HepG2 (cell line): ENCODE results near the gene ACOX3. TPM values are rescaled to one million over a fixed set of nuclear protein-coding genes. Genes with fewer than 3 reads are reported as not detected.

ENCODE experiments used
- ATAC-seq: fragments of 200-7000 bp; cut with Tn5 transposase; 3 replicates; pipeline ENCODE4 v1.9.1; 2020; ENCODE audit warnings: mild to moderate bottlenecking, moderate library complexity
- BruUV-seq: library from RNA; stranded (reverse); fragments of 400-500 nt; replicated peaks from 2 replicates; lab custom pipeline; 2021; lab: Mats Ljungman, UMichigan
- CTCF ChIA-PET: fragments of 300-600 bp; formaldehyde crosslinking; extraction: SDS; loops from one replicate; lab custom pipeline; 2021; ENCODE audit warnings: low total read pairs, inconsistent platforms, low intra/inter-chr PET ratio; lab: Yijun Ruan, JAX
- POLR2A ChIA-PET: fragments of 350-600 bp; sonication (Branson Sonifier 250); formaldehyde crosslinking; loops from one replicate; lab custom pipeline; 2020; ENCODE audit warnings: antibody characterized with exemption, inconsistent platforms; lab: Yijun Ruan, JAX
- DNase-seq: peaks from one replicate; pipeline ENCODE4 v3.0.0-alpha.2; 2015; ENCODE audit warnings: low spot score
- FAIRE-seq: peaks from 3 replicates; lab custom pipeline; 2011; peaks lifted over from hg19 to GRCh38; lab: Jason Lieb, UNC
- H2AFZ ChIP-seq: one replicate; pipeline ENCODE4 v1.6.1; 2011; ENCODE audit warnings: low read length, inconsistent platforms
- H3K27ac ChIP-seq: fragments of 300-600 bp; 3 replicates; pipeline ENCODE4 v1.8.0; 2011; ENCODE audit warnings: mixed run types, mild to moderate bottlenecking, mixed read lengths, low read length, inconsistent platforms; ENCODE audit not compliant: insufficient read depth; ENCODE audit errors: extremely low read length
- H3K27me3 ChIP-seq, 2 experiments: fragments of 200-600 bp in 1 of 2; 2 replicates in 1 of 2; 3 replicates in 1 of 2; pipeline versions ENCODE4 v1.6.0 to v1.8.0; 2011; ENCODE audit warnings: low read length in 2 of 2, mild to moderate bottlenecking in 2 of 2, moderate library complexity in 2 of 2, inconsistent platforms in 1 of 2; ENCODE audit not compliant: insufficient read depth in 2 of 2, control insufficient read depth in 1 of 2
- H3K36me3 ChIP-seq, 2 experiments: fragments of 200-600 bp in 1 of 2; replicated peaks in 1 of 2; 2 replicates in 1 of 2; 3 replicates in 1 of 2; pipeline versions ENCODE4 v1.5.1 to v1.8.0; 2011; ENCODE audit warnings: low read length in 2 of 2, inconsistent platforms in 1 of 2; ENCODE audit not compliant: insufficient read depth in 2 of 2, control insufficient read depth in 1 of 2
- H3K4me1 ChIP-seq: 2 replicates; pipeline ENCODE4 v1.5.1; 2012; ENCODE audit warnings: low read length, inconsistent platforms; ENCODE audit not compliant: insufficient read depth
- H3K4me2 ChIP-seq: 2 replicates; pipeline ENCODE4 v1.6.0; 2011; ENCODE audit warnings: low read depth, low read length, inconsistent platforms
- H3K4me3 ChIP-seq, 3 experiments: fragments of 200-600 bp in 1 of 3; sonication (generic), shearing (Covaris generic) in 1 of 3; replicated peaks in 1 of 3; 2 replicates each; pipeline ENCODE4 v1.5.1; 2011 to 2016; ENCODE audit warnings: low read length in 3 of 3, inconsistent platforms in 2 of 3, low read depth in 2 of 3, mild to moderate bottlenecking in 2 of 3, control low read depth in 1 of 3, mixed read lengths in 1 of 3; ENCODE audit not compliant: insufficient read depth in 1 of 3
- H3K79me2 ChIP-seq: one replicate; pipeline ENCODE4 v1.6.1; 2011; ENCODE audit warnings: low read length, inconsistent platforms; ENCODE audit not compliant: insufficient read depth
- H3K9ac ChIP-seq: 2 replicates; pipeline ENCODE4 v1.6.0; 2011; ENCODE audit warnings: mild to moderate bottlenecking, low read depth, low read length, inconsistent platforms; ENCODE audit not compliant: insufficient read depth
- H3K9me3 ChIP-seq: 2 replicates; pipeline ENCODE4 v1.5.1; 2012; ENCODE audit warnings: mild to moderate bottlenecking, low read length
- H4K20me1 ChIP-seq: 2 replicates; pipeline ENCODE4 v1.6.0; 2011; ENCODE audit warnings: inconsistent platforms, mild to moderate bottlenecking, low read length, moderate library complexity; ENCODE audit not compliant: insufficient read depth
- GFI1 ChIP-seq: sonication (generic); formaldehyde crosslinking; IDR thresholded peaks from 2 replicates; pipeline ENCODE4 v1.5.0; 2020; ENCODE audit warnings: missing genetic modification reagents, mild to moderate bottlenecking, borderline replicate concordance
- WGBS: methylation state at CpG from one replicate; pipeline ENCODE4 v1.1.6; 2017; ENCODE audit warnings: low lambda C conversion rate; 5-methylcytosine and 5-hydroxymethylcytosine counted together
- in situ Hi-C: cut with HindIII; loops from 2 replicates; pipeline ENCODE4 v1.10.0; 2017; ENCODE audit warnings: low pct_unique_long_range_greater_than_20kb; ENCODE audit not compliant: extremely low pct_ligation_motif_present
- intact Hi-C: fragments of 100-400 bp; cut with micrococcal nuclease; formaldehyde crosslinking; loops from one replicate; pipeline ENCODE4 v1.10.0; 2022; ENCODE audit not compliant: unreplicated experiment
- polyA plus RNA-seq, 8 experiments: library from polyadenylated mRNA; depleted of rRNA in 3 of 8; stranded (reverse) in 7 of 8; unstranded in 1 of 8; fragments of >200 nt; fragmentation: Illumina TruSeq in 4 of 8; extraction: Trizol in 4 of 8; gene quantifications; 2 replicates each; pipeline versions ENCODE4 v1.2.1 to v1.2.3, GENCODE V29; 2011 to 2016; ENCODE audit warnings: low read depth in 4 of 8, missing spikeins in 1 of 8, mixed read lengths in 1 of 8; ENCODE audit not compliant: insufficient read depth in 1 of 8
- total RNA-seq, 5 experiments: library from RNA; depleted of rRNA; stranded (reverse); fragments of >200 nt; fragmentation: Illumina TruSeq; extraction: Trizol; gene quantifications; 2 replicates each; pipeline ENCODE4 v1.2.3, GENCODE V29; 2016; ENCODE audit warnings: low read depth in 1 of 5
- TF ChIP-seq, protein P1 (sequence below): sonication (generic); formaldehyde crosslinking; IDR thresholded peaks from 2 replicates; pipeline ENCODE4 v1.4.0; 2020; ENCODE audit warnings: low read depth, missing genetic modification reagents
- TF ChIP-seq, protein P2 (sequence below): sonication (generic); formaldehyde crosslinking; IDR thresholded peaks from 2 replicates; pipeline ENCODE4 v1.5.0; 2020; ENCODE audit warnings: mild to moderate bottlenecking, missing genetic modification reagents
- TF ChIP-seq, protein P3 (sequence below): IDR thresholded peaks from 2 replicates; pipeline ENCODE4 v1.6.1; 2016; ENCODE audit warnings: low read depth, borderline replicate concordance

The ACOX3 gene
- total and polyA plus RNA-seq, 2 of the 13 experiments (the other 11 are each of a cell fraction or from before 2014, with no cell fraction given), result 4.2 to 17.8 TPM

DNA sequence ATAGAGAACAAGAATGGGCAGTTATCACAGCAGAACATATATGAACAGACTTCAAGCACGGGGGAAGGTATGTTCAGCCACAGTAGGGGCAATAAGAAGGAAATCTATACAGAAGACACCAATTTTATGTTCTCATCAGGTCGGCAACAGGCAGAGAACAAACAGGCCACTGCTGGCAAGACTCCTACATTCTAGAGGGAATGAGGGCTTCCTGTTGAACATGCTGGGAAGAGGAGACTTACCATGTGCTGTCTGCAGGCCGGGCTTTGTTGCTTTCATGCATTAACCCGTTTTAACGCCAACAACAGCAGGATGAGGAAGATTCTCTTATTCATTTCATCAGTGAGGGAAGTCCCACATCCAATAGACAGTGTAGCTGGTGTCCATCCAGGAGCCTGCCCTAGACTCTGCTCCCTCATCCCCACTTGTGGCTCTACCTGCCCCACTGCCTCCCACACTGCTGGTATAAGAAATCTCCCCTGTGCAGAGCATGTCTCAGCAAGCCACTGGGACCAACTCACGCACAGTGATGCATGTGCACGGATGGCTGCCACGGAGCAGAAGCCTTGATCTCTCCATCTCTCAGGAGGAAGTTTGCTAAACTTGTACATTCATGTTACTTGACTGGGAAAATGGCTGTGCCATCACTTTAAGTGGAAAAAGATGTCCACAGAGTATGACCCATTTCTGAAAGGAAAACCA, 84.5 kb downstream of the ACOX3 start:
- no peak for DNase-seq
- no peaks in the 10 kb centered on the region for H3K79me2 ChIP-seq
- H3K4me2 ChIP-seq, result no peak overlapping the region
- no peak overlapping the region for H2AFZ ChIP-seq
- no peak for ATAC-seq
- CTCF ChIA-PET, result no interaction called here
- H3K27me3 ChIP-seq, result peaks cover 2 to 6% of the 10 kb centered on the region in 2 experiments; a peak in 3 of 5 replicates
- no peaks in the 10 kb centered on the region; the same call in 1 of the 2 replicates for H4K20me1 ChIP-seq
- no peak overlapping the region for H3K9ac ChIP-seq
- no TSS peak for BruUV-seq
- TF ChIP-seq, protein P1, sequence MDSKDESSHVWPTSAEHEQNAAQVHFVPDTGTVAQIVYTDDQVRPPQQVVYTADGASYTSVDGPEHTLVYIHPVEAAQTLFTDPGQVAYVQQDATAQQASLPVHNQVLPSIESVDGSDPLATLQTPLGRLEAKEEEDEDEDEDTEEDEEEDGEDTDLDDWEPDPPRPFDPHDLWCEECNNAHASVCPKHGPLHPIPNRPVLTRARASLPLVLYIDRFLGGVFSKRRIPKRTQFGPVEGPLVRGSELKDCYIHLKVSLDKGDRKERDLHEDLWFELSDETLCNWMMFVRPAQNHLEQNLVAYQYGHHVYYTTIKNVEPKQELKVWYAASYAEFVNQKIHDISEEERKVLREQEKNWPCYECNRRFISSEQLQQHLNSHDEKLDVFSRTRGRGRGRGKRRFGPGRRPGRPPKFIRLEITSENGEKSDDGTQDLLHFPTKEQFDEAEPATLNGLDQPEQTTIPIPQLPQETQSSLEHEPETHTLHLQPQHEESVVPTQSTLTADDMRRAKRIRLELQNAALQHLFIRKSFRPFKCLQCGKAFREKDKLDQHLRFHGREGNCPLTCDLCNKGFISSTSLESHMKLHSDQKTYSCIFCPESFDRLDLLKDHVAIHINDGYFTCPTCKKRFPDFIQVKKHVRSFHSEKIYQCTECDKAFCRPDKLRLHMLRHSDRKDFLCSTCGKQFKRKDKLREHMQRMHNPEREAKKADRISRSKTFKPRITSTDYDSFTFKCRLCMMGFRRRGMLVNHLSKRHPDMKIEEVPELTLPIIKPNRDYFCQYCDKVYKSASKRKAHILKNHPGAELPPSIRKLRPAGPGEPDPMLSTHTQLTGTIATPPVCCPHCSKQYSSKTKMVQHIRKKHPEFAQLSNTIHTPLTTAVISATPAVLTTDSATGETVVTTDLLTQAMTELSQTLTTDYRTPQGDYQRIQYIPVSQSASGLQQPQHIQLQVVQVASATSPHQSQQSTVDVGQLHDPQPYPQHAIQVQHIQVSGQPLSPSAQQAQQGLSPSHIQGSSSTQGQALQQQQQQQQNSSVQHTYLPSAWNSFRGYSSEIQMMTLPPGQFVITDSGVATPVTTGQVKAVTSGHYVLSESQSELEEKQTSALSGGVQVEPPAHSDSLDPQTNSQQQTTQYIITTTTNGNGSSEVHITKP (CRISPR knock-in tag), result no peak
- TF ChIP-seq, protein P2, sequence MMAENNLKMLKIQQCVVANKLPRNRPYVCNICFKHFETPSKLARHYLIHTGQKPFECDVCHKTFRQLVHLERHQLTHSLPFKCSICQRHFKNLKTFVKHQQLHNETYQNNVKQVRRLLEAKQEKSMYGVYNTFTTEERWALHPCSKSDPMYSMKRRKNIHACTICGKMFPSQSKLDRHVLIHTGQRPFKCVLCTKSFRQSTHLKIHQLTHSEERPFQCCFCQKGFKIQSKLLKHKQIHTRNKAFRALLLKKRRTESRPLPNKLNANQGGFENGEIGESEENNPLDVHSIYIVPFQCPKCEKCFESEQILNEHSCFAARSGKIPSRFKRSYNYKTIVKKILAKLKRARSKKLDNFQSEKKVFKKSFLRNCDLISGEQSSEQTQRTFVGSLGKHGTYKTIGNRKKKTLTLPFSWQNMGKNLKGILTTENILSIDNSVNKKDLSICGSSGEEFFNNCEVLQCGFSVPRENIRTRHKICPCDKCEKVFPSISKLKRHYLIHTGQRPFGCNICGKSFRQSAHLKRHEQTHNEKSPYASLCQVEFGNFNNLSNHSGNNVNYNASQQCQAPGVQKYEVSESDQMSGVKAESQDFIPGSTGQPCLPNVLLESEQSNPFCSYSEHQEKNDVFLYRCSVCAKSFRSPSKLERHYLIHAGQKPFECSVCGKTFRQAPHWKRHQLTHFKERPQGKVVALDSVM (CRISPR knock-in tag), result no peak
- no peak for TF ChIP-seq GFI1 (CRISPR knock-in tag)
- TF ChIP-seq, protein P3, sequence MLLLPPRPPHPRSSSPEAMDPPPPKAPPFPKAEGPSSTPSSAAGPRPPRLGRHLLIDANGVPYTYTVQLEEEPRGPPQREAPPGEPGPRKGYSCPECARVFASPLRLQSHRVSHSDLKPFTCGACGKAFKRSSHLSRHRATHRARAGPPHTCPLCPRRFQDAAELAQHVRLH (CRISPR knock-in tag), result no peak
- peaks cover 21% of the 10 kb centered on the region for H3K4me1 ChIP-seq
- H3K9me3 ChIP-seq, result no peaks in the 10 kb centered on the region
- POLR2A ChIA-PET, result no interaction called here
- 18% methylated on average over 5 of the region's 8 CpGs for WGBS
- intact Hi-C loops, result no loop called here
- in situ Hi-C loops, result no loop called here
- H3K4me3 ChIP-seq, result no peak overlapping the region
- no peak overlapping the region for H3K27ac ChIP-seq
- no peak for FAIRE-seq
- H3K36me3 ChIP-seq, result no peaks in the 10 kb centered on the region
